Tibial nerve (tissue), 3 donors: ENCODE results near the gene SLC1A3.

Experiments used
- POLR2A ChIP-seq, 2 donors: fragments of 450-650 bp; IDR thresholded peaks; one replicate each; pipeline ENCODE4 v1.6.1; 2017; ENCODE audit warnings: antibody characterized with exemption in 2 of 2, mild to moderate bottlenecking in 2 of 2, moderate library complexity in 2 of 2
- TF ChIP-seq, protein P1 (sequence below), 5 experiments: fragments of 200-600 bp in 3 of 5; fragments of 450-650 bp in 2 of 5; sonication (generic) in 3 of 5; IDR thresholded peaks; one replicate each; pipeline ENCODE4 v1.5.1; 2016 to 2019; ENCODE audit warnings: antibody characterized with exemption in 5 of 5, mild to moderate bottlenecking in 3 of 5, moderate library complexity in 2 of 5

- TF ChIP-seq, protein P1, sequence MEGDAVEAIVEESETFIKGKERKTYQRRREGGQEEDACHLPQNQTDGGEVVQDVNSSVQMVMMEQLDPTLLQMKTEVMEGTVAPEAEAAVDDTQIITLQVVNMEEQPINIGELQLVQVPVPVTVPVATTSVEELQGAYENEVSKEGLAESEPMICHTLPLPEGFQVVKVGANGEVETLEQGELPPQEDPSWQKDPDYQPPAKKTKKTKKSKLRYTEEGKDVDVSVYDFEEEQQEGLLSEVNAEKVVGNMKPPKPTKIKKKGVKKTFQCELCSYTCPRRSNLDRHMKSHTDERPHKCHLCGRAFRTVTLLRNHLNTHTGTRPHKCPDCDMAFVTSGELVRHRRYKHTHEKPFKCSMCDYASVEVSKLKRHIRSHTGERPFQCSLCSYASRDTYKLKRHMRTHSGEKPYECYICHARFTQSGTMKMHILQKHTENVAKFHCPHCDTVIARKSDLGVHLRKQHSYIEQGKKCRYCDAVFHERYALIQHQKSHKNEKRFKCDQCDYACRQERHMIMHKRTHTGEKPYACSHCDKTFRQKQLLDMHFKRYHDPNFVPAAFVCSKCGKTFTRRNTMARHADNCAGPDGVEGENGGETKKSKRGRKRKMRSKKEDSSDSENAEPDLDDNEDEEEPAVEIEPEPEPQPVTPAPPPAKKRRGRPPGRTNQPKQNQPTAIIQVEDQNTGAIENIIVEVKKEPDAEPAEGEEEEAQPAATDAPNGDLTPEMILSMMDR (IDR thresholded peaks at IDR 0.05) = no peak
- no peak for TF ChIP-seq POLR2A (IDR thresholded peaks at IDR 0.05)
These were observed 39.7 kb downstream of the SLC1A3 start for GRCh38 chr5:36646100-36646499.
